Melanocyte of skin (primary cell): ENCODE measurements around the gene TNFRSF6B. TPM values are rescaled to one million over a fixed set of nuclear protein-coding genes. Genes with fewer than 3 reads are reported as not detected.

Experiments
- small RNA-seq, 2 donors: library from RNA; depleted of rRNA; stranded (forward); fragments of <200 nt; gene quantifications; one replicate each; pipeline ENCODE3, GENCODE V24; 2012
- total RNA-seq, 2 donors: library from RNA; depleted of rRNA; stranded (reverse); fragments of >200 nt; gene quantifications; 2 replicates each; pipeline ENCODE4 v1.2.3, GENCODE V29; 2012

Gene TNFRSF6B
- total RNA-seq, result under 1 TPM; 0.67 to 0.69 TPM

GRCh38 chr20:63696628-63697356 is at the start of gene TNFRSF6B:
Gene TNFRSF6B, plus strand, starts transcription at chr20:63696652. Its CDS starts 116 bp downstream, at chr20:63696768.

GRCh38 chr20:63653041-63653973 is 43.1 kb upstream of the TNFRSF6B start, which contains the start of gene STMN3:
Gene STMN3, minus strand, starts transcription at chr20:63653424. Its CDS starts 79 bp downstream, at chr20:63653345.

DNA sequence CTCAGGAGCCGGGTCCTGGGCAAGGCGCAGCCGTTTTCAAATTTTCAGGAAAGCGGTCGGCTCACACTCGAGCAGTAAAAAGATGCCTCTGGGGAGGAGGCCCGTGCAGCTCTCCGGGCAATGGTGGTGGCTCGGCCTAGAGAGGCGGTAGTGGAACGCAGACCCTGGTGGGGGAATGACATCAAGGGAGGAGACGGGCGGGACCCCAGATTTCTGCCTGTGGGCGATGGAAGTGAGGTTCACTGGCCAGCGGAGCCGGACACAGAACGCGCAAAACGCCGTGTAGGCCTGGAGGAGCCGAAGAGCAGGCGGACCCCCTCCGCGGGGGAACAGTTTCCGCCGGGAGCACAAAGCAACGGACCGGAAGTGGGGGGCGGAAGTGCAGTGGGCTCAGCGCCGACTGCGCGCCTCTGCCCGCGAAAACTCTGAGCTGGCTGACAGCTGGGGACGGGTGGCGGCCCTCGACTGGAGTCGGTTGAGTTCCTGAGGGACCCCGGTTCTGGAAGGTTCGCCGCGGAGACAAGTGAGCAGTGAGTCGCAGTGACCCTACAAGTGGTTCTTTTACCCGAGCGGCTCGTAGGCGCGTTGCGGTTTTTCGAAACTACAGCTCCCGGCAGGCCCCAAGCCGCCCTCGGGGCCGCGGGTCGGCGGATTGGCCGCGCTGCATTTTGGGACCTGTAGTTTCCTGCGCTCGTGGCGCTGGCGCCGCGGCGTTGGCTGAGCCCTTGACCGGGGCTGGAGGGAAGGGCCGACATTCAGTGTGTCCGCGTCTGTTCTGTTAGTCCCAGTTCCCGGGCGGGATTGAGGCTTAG is 38.3 kb upstream of the TNFRSF6B start, which contains the start of gene RTEL1:
Gene RTEL1, plus strand, starts transcription at position 376 of the 812 bp plus-strand sequence. CDS start 1,091 bp downstream, outside the sequence.

GRCh38 chr20:63707558-63708300 is 11.3 kb downstream of the TNFRSF6B start, which contains the start of the genes ARFRP1 and ZGPAT:
Gene ARFRP1, minus strand, starts transcription at chr20:63707976. Its CDS starts 885 bp downstream, at chr20:63707091.
Gene ZGPAT, plus strand, starts transcription at chr20:63708039. Its CDS starts 542 bp downstream, at chr20:63708581.

DNA sequence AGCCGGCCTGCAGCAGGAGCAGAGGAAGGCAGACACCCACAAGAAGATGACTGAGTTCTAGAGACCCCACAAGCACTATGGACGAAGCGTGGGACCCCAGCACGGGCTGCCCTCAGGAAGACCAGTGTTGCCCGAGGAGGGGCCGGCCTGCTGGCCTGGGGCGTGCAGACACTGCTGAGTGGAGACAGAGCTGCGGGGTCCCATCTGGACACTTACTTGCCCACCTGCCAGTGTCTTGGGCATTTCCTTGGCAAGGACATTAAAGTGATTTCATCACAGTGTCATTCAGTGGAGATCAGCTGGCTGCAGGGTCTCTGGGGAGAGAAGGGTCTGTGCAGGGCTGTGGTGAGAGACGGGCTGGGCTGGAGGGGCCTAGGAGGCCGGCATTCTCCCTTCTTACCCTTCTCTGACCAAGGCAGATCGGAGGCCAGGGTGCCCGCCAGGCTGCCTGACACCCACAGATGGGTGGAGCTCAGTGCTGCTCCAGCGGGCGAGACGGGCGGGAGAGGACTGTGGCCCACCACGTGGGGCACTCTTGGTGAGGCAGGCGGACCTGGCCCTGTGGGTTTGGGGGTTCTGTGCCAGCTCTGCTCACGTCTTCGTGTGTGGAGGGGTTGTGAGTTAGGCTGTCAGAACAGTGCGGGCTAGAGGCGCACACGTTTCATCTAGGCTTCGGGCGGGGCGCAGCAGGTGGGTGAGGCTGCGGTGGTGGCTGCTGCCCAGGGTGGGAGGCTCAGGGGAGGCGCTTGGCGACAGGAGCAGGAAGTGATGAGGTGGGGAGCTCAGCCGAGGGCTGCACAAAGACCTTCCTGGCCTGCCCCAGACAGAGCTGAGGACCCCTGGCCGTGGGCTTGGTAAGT is 39.6 kb downstream of the TNFRSF6B start, which contains the start of gene LIME1:
Gene LIME1, plus strand, starts transcription at position 806 of the 860 bp plus-strand sequence. CDS start 886 bp downstream, outside the sequence.

GRCh38 chr20:63739130-63740069 is 42.9 kb downstream of the TNFRSF6B start, which contains the start of gene SLC2A4RG:
Gene SLC2A4RG, plus strand, starts transcription at chr20:63739776. Its CDS starts 137 bp downstream, at chr20:63739913.

Small RNA genes lying within 50 kb of the gene (small RNA-seq; reads per million reads assigned to genes)
- 0 reads per million in 2 donors for gene LIME1
- 0 reads per million in 2 donors for gene TNFRSF6B

Other genes with a start within 250 kb of the TNFRSF6B start
- not detected for gene KCNQ2, start 224.0 kb upstream of the TNFRSF6B start, total RNA-seq
- under 1 TPM in 1 of 2 donors, not detected in 1; 0.34 TPM for gene EEF1A2, start 197.6 kb upstream of the TNFRSF6B start, total RNA-seq
- 10 to 100 TPM; 50.6 to 81.6 TPM for gene PPDPF, start 175.9 kb upstream of the TNFRSF6B start, total RNA-seq
- under 1 TPM; 0.33 to 0.34 TPM for gene PTK6, start 159.3 kb upstream of the TNFRSF6B start, total RNA-seq
- not detected for gene SRMS, start 148.9 kb upstream of the TNFRSF6B start, total RNA-seq
- under 1 TPM in 1 of 2 donors, not detected in 1; 0.33 TPM for gene FNDC11, start 142.5 kb upstream of the TNFRSF6B start, total RNA-seq
- gene HELZ2, start 122.4 kb upstream of the TNFRSF6B start, total RNA-seq, result 100 to 1,000 TPM; 424 to 506 TPM
- gene GMEB2, start 69.6 kb upstream of the TNFRSF6B start, total RNA-seq, result 1 to 10 TPM; 5.3 to 6.9 TPM
- 10 to 100 TPM in 1 of 2 donors, 1 to 10 TPM in 1; 8.6 to 19.0 TPM for gene STMN3, start 43.2 kb upstream of the TNFRSF6B start, total RNA-seq
- gene RTEL1, start 38.3 kb upstream of the TNFRSF6B start, total RNA-seq, result 10 to 100 TPM; 10.7 to 15.0 TPM
- 10 to 100 TPM; 20.0 TPM for gene ARFRP1, start 11.3 kb downstream of the TNFRSF6B start, total RNA-seq
- 10 to 100 TPM; 14.8 to 16.0 TPM for gene ZGPAT, start 11.4 kb downstream of the TNFRSF6B start, total RNA-seq
- gene LIME1, start 40.0 kb downstream of the TNFRSF6B start, total RNA-seq, result 1 to 10 TPM; 1.4 to 1.7 TPM
- 1 to 10 TPM; 5.9 to 7.7 TPM for gene SLC2A4RG, start 43.1 kb downstream of the TNFRSF6B start, total RNA-seq
- under 1 TPM; under 0.01 to 1.00 TPM for gene ZBTB46, start 134.6 kb downstream of the TNFRSF6B start, total RNA-seq
- gene ABHD16B, start 164.8 kb downstream of the TNFRSF6B start, total RNA-seq, result not detected
- 10 to 100 TPM; 47.1 to 53.9 TPM for gene TPD52L2, start 168.6 kb downstream of the TNFRSF6B start, total RNA-seq
- 10 to 100 TPM; 34.4 to 39.6 TPM for gene DNAJC5, start 198.5 kb downstream of the TNFRSF6B start, total RNA-seq